ENCODE data around the gene INPP4A.

The INPP4A gene

DNA sequence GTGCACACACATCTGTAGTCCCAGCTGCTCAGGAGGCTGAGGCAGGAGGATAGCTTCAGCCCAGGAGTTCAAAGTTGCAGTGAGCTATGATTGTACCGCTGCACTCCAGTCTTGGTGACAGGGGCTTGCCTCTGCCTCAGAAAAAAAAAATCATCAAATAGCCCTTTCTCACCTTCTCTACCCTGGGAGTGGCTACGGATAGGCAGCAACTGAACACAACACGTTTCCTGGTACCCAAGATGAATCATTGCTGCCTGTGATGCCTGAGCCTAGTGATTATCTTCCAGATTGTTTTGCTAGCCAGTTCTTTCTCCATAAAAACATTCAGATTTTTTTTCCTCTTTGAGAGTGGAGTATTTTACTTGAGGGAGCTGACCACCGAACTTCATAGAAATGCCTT, 13.5 kb downstream of the INPP4A start:
- TF ChIP-seq, protein P1, sequence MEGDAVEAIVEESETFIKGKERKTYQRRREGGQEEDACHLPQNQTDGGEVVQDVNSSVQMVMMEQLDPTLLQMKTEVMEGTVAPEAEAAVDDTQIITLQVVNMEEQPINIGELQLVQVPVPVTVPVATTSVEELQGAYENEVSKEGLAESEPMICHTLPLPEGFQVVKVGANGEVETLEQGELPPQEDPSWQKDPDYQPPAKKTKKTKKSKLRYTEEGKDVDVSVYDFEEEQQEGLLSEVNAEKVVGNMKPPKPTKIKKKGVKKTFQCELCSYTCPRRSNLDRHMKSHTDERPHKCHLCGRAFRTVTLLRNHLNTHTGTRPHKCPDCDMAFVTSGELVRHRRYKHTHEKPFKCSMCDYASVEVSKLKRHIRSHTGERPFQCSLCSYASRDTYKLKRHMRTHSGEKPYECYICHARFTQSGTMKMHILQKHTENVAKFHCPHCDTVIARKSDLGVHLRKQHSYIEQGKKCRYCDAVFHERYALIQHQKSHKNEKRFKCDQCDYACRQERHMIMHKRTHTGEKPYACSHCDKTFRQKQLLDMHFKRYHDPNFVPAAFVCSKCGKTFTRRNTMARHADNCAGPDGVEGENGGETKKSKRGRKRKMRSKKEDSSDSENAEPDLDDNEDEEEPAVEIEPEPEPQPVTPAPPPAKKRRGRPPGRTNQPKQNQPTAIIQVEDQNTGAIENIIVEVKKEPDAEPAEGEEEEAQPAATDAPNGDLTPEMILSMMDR (IDR thresholded peaks at IDR 0.05) = no peak
- no peak for TF ChIP-seq ZFX (IDR thresholded peaks at IDR 0.05; ENCODE audit: borderline replicate concordance)
- no peak overlapping the region for H3K27ac ChIP-seq

DNA sequence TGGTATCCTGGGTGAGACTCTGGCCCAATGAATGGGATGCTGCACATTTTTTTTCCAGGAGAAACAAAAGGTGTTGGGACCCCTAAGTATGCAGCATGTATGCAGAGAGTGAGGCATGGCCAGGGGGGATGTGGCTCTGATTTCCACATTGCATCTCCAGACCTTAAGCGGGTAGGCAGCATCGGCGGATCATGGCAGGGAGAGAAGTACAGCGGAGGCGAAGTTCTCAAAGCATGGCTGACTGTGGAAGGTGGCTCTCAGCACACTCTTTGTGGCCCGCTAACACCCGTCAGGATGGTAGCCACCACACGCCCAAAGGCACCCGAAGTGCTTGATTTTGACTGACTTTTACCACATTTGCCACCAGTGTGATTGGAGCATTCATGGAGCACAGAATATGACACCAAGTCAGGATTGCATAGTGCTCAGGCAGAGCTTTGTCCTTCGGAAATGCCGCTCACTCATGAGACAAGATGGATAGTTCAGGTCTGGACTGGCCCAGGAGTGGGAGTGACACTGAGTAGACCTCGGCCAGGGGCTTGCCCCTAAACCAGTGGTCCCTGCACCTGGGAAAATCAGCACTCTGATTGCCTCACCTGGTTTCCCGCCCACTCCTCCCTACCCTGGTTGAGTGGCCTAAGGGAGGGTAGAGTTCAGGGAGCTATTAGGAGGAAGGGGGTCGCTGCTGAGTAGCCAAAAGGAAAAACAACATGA, 14.2 kb downstream of the INPP4A start:
- no peak overlapping the region for H3K27ac ChIP-seq
- TF ChIP-seq, protein P1 (IDR thresholded peaks at IDR 0.05) = no peak
- TF ChIP-seq ZFX (IDR thresholded peaks at IDR 0.05; ENCODE audit: borderline replicate concordance) = no peak

DNA sequence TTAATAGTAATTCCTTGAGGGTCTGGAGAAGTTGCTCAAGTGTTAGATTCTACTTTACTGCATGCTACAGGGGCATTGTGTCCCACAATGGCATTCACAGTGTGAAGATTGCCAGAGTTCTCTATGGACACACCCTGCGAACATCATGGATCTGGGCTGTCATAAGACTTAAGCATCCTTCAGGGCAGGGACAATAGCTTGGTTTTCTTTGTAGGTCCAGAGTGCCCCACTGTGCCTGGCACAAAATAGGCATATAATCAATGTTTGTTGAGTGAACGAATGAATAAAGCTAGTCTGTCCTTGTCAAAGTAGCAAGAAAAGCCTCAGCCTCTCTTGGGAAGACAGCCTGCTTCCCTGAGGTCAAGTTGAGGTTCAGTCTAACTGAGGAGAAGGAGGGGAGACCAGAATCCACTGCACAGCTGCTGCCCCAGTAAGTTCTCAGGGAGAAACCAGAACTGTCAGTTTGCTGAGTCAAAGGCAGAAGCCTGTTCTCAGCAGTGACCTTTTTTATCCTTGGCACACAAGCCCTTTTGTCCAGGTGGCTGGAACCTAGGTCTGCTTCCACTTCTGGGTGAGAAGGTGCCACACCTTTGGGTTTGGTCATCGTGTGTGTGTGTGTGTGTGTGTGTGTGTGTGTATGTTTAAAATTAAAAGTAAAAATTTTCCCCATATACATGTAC, 15.0 kb downstream of the INPP4A start:
- TF ChIP-seq ZFX (IDR thresholded peaks at IDR 0.05; ENCODE audit: borderline replicate concordance) = no peak
- TF ChIP-seq, protein P1 (IDR thresholded peaks at IDR 0.05) = no peak
- H3K27ac ChIP-seq = no peak overlapping the region

DNA sequence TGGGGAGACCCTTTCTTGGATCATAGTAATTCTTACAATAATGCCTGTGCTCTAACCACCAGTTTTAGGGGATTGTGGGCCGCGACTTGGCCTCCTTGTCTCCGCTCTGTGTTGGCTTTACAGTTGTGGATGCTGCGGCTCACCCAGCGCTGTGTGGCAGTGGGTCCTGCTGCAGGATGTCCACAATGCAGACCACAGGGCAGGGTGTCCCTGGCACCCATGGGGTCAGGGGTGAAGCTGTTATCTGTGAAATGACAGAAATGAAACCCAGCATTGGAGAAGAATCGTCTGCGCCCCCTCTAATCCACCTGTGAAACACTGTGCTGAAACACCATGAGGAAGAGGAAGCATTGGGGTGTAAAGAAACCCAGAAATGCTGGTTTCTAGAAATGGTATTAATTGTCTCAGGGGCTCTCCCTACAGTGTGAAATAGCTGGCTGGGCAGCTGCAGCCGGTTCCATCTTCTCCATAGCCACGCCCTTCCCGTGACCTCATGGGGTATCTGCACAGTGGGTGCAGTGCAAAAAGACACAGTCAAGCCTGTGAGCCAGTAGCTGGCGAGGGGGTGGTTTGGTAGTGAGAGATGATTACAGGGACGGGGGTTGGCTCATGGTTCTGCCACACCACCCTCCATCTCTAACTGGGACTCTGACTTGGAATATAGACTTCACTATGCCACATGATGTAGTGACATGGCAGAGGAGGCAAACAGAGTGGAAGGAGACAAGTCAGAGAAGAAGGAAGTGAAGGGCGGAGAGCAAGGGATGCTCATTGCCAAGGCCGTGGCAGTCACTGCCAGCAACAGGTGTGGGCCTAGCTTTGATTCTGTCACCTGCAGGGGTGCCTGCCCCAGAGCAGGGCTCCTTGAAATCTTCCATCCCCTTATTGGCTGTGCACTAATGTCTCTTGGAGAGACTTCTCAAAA, 16.2 kb downstream of the INPP4A start:
- H3K27ac ChIP-seq = no peak overlapping the region
- TF ChIP-seq, protein P1 (IDR thresholded peaks at IDR 0.05) = no peak
- TF ChIP-seq ZFX (IDR thresholded peaks at IDR 0.05; ENCODE audit: borderline replicate concordance) = no peak

DNA sequence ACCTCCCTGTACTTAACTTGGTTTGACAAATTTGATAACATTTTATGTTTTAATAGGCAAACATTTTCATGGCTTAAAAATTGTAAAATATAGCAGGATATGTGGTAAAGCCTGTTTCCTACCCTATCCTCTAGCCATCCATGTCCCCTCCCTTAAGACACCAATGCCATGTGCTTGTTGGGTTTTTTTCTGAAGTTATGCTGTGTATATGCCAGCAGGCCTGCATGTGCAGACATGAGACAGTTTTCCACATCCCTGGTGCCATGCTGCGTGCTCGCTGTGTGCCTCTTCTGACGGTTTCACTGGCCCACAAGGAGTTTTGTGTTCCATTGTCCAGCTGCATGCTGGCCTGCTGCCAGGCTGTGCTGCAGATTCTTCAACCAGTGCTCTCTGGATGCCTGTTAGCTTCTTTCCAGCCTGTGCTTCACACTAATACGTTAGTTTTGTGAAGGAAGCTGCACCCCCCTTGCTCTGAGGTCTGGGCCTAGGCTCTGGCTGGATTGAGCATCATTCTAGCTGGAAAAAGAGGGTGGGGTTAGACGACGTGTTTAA, 16.9 kb downstream of the INPP4A start:
- TF ChIP-seq, protein P1 (IDR thresholded peaks at IDR 0.05) = no peak
- TF ChIP-seq ZFX (IDR thresholded peaks at IDR 0.05; ENCODE audit: borderline replicate concordance) = no peak
- no peak overlapping the region for H3K27ac ChIP-seq

DNA sequence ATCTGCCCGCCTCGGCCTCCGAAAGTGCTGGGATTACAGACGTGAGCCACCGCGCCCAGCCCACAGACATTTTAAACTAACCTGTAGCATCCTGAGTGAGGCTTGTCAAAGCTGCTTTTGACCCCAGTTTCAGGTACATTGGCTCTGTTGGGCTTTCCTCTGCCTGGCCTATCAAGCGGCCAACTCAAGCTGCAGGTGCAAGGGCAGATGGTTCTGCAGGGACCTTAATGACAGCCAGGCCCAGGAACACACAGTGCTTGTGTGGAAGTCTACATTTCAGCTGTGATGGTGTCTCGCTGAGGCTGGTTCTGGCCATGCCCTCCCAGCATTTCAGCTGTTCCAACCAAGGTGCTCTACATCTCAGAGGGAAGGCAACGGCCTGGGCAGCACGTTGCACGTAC, 18.4 kb downstream of the INPP4A start:
- TF ChIP-seq ZFX (IDR thresholded peaks at IDR 0.05; ENCODE audit: borderline replicate concordance) = no peak
- TF ChIP-seq, protein P1 (IDR thresholded peaks at IDR 0.05) = no peak
- no peak overlapping the region for H3K27ac ChIP-seq

Measured in 22Rv1 (cell line).